Urinary bladder (tissue), 4 donors: ENCODE data around the gene CACNB2. TPM values are rescaled to one million over a fixed set of nuclear protein-coding genes. Genes with fewer than 3 reads are reported as not detected.
"Not testable (repeated sequence)": the region's sequence is repeated elsewhere in the genome, so short reads cannot be mapped to it uniquely, and the experiment has no call there.

Source experiments
- DNase-seq: peaks from one replicate; pipeline ENCODE4 v3.0.0-alpha.2; 2015; ENCODE audit errors: extremely low spot score
- H3K27ac ChIP-seq: one replicate; pipeline ENCODE4 v1.5.1; 2013; ENCODE audit warnings: low read depth, mild to moderate bottlenecking, moderate library complexity
- H3K36me3 ChIP-seq: one replicate; pipeline ENCODE4 v1.6.1; 2013; ENCODE audit warnings: mild to moderate bottlenecking, moderate library complexity; ENCODE audit not compliant: insufficient read depth
- H3K4me1 ChIP-seq: one replicate; pipeline ENCODE4 v1.6.1; 2013; ENCODE audit warnings: mild to moderate bottlenecking, moderate library complexity; ENCODE audit not compliant: insufficient read depth
- H3K4me3 ChIP-seq: one replicate; pipeline ENCODE4 v1.5.1; 2013; ENCODE audit warnings: low read depth, low read length
- WGBS: extraction: QIAGEN DNeasy Blood & Tissue Kit; methylation state at CpG from one replicate; pipeline ENCODE4 v1.1.7; 2013; 5-methylcytosine and 5-hydroxymethylcytosine counted together
- polyA plus RNA-seq: library from polyadenylated mRNA; stranded (reverse); fragments of 200-250 nt; gene quantifications from one replicate; pipeline ENCODE4 v1.2.3, GENCODE V29; 2013
- total RNA-seq: library from RNA; depleted of rRNA; stranded (reverse); fragments of >200 nt; gene quantifications from one replicate; pipeline ENCODE4 v1.2.3, GENCODE V29; 2014
- donor health status: healthy with polysubstance abuse.
- donor health status: healthy.

The CACNB2 gene
- total and polyA plus RNA-seq, 2 donors, result 16.7 to 40.4 TPM

GRCh38 chr10:18561861-18562551 is 421.8 kb downstream of the CACNB2 start:
- no peak for DNase-seq
- Histone ChIP-seq H3K27ac (no peak overlapping the region), H3K36me3 (peaks cover 2% of the 10 kb centered on the region), H3K4me3 (no peak overlapping the region), H3K4me1 (no peaks in the 10 kb centered on the region)
- WGBS, result 98% methylated on average over 8 of the region's 8 CpGs

- 97% methylated on average over 6 of the region's 6 CpGs for WGBS
- peaks cover 2% of the 10 kb centered on the region for H3K36me3 ChIP-seq
- H3K4me1 ChIP-seq, result no peaks in the 10 kb centered on the region
- H3K4me3 ChIP-seq, result no peak overlapping the region
- no peak overlapping the region for H3K27ac ChIP-seq
- DNase-seq, result no peak
These were observed 422.9 kb downstream of the CACNB2 start for GRCh38 chr10:18563003-18563726.

GRCh38 chr10:18565006-18565405 is 424.8 kb downstream of the CACNB2 start:
- no peaks in the 10 kb centered on the region for H3K4me1 ChIP-seq
- no peak overlapping the region for H3K27ac ChIP-seq
- no peak overlapping the region for H3K4me3 ChIP-seq
- DNase-seq, result no peak
- H3K36me3 ChIP-seq, result no peaks in the 10 kb centered on the region
- WGBS, result 96% methylated on average over 5 of the region's 5 CpGs

DNA sequence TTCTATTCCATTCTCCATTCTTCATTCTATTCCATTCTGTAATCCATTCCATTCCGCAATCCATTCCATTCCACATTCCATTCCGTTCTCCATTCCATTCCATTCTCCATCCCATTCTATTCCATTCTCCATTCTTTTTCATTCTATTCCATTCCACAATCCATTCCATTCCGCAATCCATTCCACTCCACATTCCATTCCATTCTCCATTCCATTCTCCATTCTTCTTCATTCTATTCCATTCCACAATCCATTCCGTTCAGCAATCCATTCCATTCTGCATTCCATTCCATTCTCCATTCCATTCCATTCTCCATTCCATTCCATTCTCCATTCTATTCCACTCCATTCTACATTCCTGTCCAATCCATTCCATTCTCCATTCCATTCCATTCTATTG is 426.0 kb downstream of the CACNB2 start:
- no peak for DNase-seq
- no peak overlapping the region for H3K27ac ChIP-seq
- WGBS, result 86% methylated on average over 4 of the region's 4 CpGs

GRCh38 chr10:18567343-18567856 is 427.2 kb downstream of the CACNB2 start:
- 98% methylated on average over 3 of the region's 3 CpGs for WGBS
- Histone ChIP-seq H3K4me1 (no peaks in the 10 kb centered on the region), H3K27ac (no peak overlapping the region), H3K4me3 (no peak overlapping the region), H3K36me3 (no peaks in the 10 kb centered on the region)
- no peak for DNase-seq

More for the DNA sequence above, 426.0 kb downstream of the CACNB2 start:
- Histone ChIP-seq H3K4me3 (no peak overlapping the region), H3K36me3 (no peaks in the 10 kb centered on the region), H3K4me1 (no peaks in the 10 kb centered on the region)

- not testable (repeated sequence) for DNase-seq, H3K27ac ChIP-seq, H3K36me3 ChIP-seq, H3K4me1 ChIP-seq, H3K4me3 ChIP-seq
- 98% methylated on average over 2 of the region's 2 CpGs for WGBS
These were observed 430.2 kb downstream of the CACNB2 start for GRCh38 chr10:18570386-18570785.

DNA sequence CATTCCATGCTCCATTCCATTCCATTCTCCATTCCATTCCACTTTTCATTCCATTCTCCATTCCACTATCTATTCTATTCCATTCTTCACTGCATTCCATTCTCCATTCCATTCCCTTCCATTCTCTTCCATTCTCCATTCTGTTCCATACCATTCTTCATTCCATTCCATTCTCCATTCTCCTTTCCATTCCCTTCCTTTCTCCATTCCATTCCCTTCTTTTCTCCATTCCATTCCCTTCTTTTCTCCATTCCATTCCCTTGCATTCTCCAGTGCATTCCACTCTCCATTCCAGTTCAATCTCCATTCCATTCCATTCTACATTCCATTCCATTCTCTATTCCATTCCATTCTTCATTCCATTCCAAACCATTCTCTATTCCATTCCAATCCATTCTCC is 430.9 kb downstream of the CACNB2 start:
- no peaks in the 10 kb centered on the region for H3K36me3 ChIP-seq
- H3K4me1 ChIP-seq, result no peaks in the 10 kb centered on the region
- no peak overlapping the region for H3K27ac ChIP-seq
- no peak for DNase-seq
- H3K4me3 ChIP-seq, result no peak overlapping the region

DNA sequence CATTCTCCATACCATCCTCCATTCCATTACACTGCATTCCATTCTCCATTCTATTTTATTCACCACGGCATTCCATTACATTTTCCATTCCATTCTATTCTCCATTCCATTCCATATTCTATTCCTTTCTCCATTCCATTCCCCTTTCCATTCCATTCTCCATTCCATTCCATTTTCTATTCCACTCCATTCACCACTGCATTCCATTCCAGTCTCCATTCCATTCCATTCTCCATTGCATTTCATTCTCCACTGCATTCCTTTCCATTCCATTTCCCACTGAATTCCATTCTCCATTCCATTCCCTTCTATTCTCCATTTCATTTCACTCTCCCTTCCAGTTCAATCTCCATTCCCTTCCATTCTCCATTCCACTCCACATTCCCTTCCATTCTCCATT is 431.6 kb downstream of the CACNB2 start:
- H3K27ac ChIP-seq, result no peak overlapping the region
- H3K4me1 ChIP-seq, result no peaks in the 10 kb centered on the region
- H3K36me3 ChIP-seq, result no peaks in the 10 kb centered on the region
- WGBS, result 99% methylated on average over 1 of the region's 1 CpG
- H3K4me3 ChIP-seq, result no peak overlapping the region
- DNase-seq, result no peak

DNA sequence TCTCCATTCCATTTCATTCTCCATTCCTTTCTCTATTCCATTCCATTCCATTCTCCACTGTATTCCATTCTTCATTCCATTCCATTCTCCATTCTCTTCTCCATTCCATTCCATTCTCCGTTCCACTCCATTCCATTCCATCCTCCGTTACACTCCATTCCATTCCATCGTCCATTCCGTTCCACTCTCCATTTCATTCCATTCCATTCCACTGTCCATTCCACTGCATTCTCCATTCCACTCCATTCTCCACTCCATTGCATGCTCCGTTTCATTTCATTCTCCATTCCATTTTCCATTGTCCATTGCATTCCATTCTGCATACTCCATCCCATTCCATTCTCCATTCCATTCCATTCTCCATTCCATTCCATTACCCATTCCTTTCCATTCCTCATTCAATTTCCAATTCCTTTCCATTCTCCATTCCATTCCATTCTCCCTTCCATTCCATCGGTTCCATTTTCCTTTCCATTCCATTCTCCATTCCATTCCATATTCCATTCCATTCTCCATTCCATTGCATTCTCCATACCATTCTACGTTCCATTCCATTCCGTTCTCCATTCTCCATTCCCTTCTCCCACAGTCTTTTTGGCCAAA is 432.8 kb downstream of the CACNB2 start:
- DNase-seq, result no peak
- Histone ChIP-seq H3K4me3 (no peak overlapping the region), H3K36me3 (no peaks in the 10 kb centered on the region), H3K27ac (no peak overlapping the region), H3K4me1 (no peaks in the 10 kb centered on the region)
- 91% methylated on average over 8 of the region's 8 CpGs for WGBS

DNA sequence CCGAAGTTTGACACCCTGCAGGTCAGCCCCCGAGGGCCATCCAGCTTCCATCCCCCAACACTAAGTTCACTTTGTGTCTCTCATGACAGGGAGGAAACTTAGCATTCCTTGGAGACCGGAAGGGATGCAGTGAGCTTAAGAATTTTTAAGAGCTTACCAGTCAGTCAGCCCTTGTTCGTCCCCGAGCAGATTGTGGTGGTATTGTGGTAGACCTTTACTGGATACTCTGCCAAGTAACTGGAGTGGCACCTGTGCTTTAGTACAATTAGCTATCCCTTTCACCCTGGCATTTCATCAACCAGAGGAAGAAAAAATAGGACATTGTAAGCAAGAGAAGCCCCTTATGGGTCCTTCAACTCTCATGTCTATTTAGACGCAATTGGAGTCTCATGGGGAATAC is 436.4 kb downstream of the CACNB2 start:
- WGBS, result 97% methylated on average over 6 of the region's 6 CpGs

GRCh38 chr10:18577823-18578685 is 437.8 kb downstream of the CACNB2 start:
- H3K4me1 ChIP-seq, result no peaks in the 10 kb centered on the region
- no peak overlapping the region for H3K27ac ChIP-seq
- H3K4me3 ChIP-seq, result no peak overlapping the region
- H3K36me3 ChIP-seq, result no peaks in the 10 kb centered on the region
- DNase-seq, result no peak
- WGBS, result 94% methylated on average over 15 of the region's 15 CpGs

More for the DNA sequence above, 436.4 kb downstream of the CACNB2 start:
- no peak for DNase-seq
- Histone ChIP-seq H3K36me3 (no peaks in the 10 kb centered on the region), H3K4me1 (no peaks in the 10 kb centered on the region), H3K27ac (no peak overlapping the region), H3K4me3 (no peak overlapping the region)

DNA sequence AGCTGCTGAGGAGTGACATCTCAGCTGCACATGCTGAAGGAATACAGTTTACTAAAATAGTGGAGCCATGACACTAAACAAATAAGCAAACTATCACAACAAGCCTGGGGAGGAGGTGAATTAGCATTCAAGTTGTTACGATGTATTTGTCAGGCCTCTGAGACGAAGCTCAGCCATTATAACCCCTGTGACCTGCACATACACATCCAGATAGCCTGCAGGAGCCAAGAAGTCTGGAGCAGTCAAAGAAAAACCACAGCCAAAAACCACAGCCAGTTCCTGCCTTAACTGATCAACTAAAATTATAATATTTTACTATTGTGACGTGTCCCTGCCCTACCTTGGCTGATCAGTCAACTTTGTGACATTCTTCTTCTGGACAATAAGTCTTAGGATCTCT is 442.6 kb downstream of the CACNB2 start:
- H3K4me1 ChIP-seq, result no peaks in the 10 kb centered on the region
- no peak for DNase-seq
- 66% methylated on average over 3 of the region's 3 CpGs for WGBS
- no peak overlapping the region for H3K27ac ChIP-seq
- H3K4me3 ChIP-seq, result no peak overlapping the region
- H3K36me3 ChIP-seq, result no peaks in the 10 kb centered on the region

DNA sequence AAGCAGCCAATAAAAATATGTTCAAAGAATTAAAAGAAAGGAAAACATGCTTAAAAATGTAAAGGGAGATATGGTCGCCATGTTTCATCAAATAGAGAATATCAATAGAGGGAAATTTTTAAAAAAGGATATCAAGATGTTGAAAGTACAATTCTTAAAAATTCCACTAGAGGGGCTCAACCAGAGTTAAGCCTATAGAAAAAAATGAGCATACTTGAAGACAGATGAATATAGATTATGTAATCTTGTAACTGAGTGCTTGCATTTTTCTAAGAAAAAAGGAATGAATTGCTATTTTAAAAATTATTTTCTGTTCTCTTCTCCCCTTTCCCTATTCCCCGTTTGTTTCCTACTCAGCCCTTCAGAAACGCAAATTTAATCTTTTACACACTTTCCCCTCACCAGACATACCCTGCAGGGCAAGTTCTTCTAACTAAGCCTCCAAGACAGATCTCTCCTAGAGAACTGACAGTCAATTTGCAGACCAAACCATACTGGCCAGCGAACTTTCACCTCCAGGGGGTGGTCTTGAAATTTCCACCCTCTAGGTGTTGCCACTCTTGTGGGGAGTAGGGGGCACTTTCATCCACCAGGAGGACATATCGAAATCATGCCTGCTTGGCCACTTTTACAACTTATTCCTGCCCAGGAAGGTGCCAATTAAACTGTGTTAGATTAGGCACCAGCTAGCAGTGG is 443.5 kb downstream of the CACNB2 start:
- DNase-seq, result no peak
- H3K36me3 ChIP-seq, result no peaks in the 10 kb centered on the region
- H3K4me1 ChIP-seq, result no peaks in the 10 kb centered on the region
- no peak overlapping the region for H3K27ac ChIP-seq
- no peak overlapping the region for H3K4me3 ChIP-seq
- WGBS, result 95% methylated on average over 5 of the region's 5 CpGs
